GM12872 (cell line): Measurements from ENCODE around the gene CHST11.

ENCODE experiments used
- CTCF ChIP-seq: IDR thresholded peaks from 3 replicates; pipeline ENCODE4 v1.5.1; 2011; ENCODE audit warnings: low read depth, mild to moderate bottlenecking, low read length, moderate library complexity; ENCODE audit not compliant: insufficient read depth

CHST11 gene

DNA sequence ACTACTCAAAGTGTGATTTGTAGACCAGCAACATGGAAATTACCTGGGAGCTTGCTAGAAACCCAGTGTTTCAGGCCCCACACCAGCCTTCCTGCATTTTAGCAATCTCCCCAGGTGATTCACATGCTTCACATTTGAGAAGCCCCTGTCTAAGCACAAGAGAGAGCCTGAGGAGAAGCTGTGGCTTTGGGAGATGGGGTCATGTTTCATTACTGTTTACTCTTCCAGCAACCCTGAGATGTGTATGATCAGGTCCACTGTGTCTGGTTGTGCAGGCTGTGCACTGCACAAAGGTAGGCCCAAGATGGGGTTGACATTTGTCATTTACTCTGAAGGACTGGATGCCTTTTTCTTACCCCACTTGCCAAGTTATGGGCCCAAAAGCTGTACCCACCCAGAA is 311.3 kb downstream of the CHST11 start:
- TF ChIP-seq CTCF: no peak

DNA sequence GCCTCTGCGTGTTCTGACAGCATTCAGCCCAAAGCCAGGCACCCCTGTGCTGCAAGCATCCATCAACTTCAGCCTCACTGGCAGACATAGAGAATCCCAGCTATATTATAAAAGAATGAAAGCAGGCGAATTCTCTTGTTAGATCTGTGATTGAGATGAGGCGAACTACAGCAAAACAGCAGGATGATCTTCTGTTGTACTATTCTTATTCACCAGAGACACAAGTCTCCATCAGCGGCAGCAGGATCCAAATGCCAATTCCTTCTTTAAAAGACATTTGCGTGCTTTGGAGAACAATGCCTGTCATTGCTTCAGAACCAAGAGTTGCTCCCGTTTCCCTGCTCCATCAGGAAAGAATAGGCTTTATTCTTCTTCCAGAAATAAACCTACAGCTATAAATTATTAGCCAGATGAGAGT is 312.4 kb downstream of the CHST11 start:
- TF ChIP-seq CTCF: no peak

- TF ChIP-seq CTCF: no peak
Measured at GRCh38 chr12:104772336-104772735, 315.6 kb downstream of the CHST11 start.

DNA sequence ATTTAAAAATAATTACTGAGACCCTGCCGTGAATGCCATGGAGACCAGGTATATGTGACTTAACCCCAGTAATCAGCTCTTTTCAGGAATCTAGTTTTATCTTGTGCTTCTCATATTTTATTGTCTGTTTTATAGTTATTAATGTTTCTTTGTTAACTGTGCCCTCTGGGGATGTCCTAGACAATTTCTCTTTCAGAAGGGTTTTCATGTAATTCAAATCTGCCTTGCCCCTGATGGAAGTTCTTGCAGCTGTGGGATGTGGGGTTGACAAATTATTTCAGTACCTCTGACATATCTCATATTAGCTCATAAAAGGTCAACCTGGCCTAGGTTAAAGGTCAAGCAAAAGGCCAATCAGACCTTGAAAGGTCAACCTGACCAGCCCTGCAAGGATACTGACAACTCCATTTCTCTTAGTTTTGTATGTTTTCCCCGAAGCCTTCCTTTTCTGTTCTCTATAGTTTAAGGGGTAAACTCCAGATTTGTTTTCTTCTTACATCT is 319.0 kb downstream of the CHST11 start:
- TF ChIP-seq CTCF: no peak

GRCh38 chr12:104779134-104779533 is 322.4 kb downstream of the CHST11 start:
- no peak for TF ChIP-seq CTCF

GRCh38 chr12:104782296-104782695 is 325.5 kb downstream of the CHST11 start:
- TF ChIP-seq CTCF: no peak

DNA sequence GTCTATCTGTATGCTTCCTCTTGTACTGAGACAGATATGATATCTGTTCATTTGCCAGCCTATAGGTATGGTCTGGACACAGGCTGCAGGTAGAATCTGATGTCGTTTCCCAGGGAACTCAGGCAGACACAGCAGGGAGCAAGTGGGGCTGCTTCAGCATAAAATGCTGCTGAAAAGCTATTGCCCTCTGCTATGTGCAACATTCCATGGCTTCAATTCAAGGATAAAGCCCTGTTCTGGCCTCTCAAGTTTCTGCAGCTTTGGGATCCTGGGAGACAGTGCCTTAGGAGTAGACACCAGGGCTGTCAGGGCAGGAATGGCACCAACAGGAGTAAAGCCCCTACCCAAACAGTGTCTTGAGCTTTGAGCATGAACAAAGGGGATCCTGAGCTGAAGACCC is 327.8 kb downstream of the CHST11 start:
- TF ChIP-seq CTCF: no peak

GRCh38 chr12:104785886-104786285 is 329.1 kb downstream of the CHST11 start:
- TF ChIP-seq CTCF: no peak
